Measurements from ENCODE around the gene GAL3ST2.
"Not testable (repeated sequence)": the region's sequence is repeated elsewhere in the genome, so short reads cannot be mapped to it uniquely, and the experiment has no call there.

The GAL3ST2 gene

GRCh38 chr2:241809383-241810306, 33.0 kb downstream of the GAL3ST2 start:
- DNase-seq (ENCODE audit: low read depth, low spot score) = no peak

DNA sequence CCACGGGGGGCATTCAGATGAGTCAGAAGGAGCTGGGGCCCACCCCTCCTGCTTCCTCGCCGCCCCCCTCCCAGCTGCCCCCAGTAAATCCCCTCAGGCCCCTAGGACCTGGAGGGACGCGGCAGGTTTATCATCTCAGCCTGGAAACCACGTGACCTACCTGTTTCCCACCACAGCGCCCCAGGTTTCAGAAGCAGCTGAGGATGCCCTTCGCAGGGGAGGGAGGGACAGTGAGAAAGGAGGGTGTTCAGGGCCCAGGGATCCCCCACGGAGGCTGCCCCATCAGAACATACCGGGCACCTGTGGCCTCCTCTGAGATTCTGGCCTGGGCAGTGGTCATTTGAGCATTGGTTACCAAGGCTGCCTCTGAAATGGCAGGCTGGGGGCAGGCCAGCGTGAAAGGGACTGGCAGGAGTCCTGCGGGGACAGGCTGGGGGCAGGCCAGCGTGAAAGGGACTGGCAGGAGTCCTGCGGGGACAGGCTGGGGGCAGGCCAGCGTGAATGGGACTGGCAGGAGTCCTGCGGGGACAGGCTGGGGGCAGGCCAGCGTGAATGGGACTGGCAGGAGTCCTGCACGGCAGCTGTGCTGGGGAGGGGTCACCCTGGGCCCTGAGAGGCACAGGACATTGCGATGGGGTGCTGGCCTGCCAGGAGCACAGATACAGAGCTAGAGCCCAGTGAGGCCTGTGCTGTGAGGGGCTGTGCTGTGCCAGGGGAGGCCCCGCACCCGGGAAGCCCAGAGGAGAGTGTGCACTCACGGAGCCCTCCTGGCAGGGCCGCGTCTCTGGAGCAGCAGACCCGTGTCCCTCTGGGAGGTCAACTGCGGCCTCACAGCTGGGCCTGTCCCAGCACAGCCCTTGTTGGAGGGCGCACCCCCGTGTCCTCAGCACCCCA, 33.9 kb downstream of the GAL3ST2 start:
- no peak for DNase-seq (ENCODE audit: low read depth, low spot score)

- no peak for DNase-seq (ENCODE audit: low read depth, low spot score)
These were observed 34.8 kb downstream of the GAL3ST2 start for GRCh38 chr2:241811201-241811951.

- no peak for DNase-seq (ENCODE audit: low read depth, low spot score)
These were observed 35.5 kb downstream of the GAL3ST2 start for GRCh38 chr2:241811952-241812729.

DNA sequence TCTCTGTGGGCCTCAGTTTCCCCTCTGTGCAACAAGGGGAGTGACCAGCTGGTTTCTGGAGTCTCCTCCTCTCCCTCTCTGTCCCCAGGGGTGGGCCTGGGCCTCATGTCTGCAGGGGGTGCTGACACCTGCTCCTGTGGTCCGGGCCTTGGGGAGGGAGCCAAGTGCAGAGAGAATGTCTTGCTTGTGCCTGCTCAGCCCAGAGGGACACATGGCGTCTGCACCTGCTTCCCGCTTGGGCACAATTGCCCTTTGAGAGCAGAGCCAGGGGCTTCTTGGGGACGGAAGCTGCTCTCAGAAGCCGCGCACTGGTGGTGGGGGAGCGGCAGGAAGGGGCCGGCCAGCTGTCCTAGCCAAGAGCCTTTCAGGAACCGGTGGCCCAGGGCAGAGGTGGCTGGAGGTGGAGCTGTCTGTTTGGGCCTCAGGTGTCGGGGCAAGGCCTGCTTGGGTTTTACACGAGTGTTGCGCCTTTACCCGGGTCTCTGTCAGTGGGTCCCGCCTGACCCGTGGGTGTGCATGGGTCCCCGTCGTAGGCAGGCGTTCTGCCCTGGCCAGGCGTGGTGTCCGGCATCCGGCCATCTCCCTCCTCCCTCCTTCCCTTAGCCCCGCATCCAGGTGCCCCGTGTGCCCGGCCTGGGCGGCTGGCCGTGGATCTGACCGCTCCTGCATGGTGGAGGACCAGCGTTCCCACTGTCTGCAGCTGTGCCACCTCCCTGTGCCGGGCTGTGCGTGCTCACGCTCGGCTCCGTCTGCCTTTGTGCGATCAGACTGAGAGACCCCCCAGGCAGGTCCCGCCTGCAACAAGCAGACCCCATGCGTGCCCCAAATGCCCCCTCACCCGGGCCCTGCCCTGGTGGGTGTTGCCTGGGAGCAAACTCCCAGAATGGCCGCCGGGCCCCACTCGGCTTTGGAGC, 36.4 kb downstream of the GAL3ST2 start:
- no peak for DNase-seq (ENCODE audit: low read depth, low spot score)

GRCh38 chr2:241813644-241814392, 37.2 kb downstream of the GAL3ST2 start:
- no peak for DNase-seq (ENCODE audit: low read depth, low spot score)

- DNase-seq (ENCODE audit: low read depth, low spot score) = no peak
These were observed 37.7 kb downstream of the GAL3ST2 start for GRCh38 chr2:241814393-241814642.

DNA sequence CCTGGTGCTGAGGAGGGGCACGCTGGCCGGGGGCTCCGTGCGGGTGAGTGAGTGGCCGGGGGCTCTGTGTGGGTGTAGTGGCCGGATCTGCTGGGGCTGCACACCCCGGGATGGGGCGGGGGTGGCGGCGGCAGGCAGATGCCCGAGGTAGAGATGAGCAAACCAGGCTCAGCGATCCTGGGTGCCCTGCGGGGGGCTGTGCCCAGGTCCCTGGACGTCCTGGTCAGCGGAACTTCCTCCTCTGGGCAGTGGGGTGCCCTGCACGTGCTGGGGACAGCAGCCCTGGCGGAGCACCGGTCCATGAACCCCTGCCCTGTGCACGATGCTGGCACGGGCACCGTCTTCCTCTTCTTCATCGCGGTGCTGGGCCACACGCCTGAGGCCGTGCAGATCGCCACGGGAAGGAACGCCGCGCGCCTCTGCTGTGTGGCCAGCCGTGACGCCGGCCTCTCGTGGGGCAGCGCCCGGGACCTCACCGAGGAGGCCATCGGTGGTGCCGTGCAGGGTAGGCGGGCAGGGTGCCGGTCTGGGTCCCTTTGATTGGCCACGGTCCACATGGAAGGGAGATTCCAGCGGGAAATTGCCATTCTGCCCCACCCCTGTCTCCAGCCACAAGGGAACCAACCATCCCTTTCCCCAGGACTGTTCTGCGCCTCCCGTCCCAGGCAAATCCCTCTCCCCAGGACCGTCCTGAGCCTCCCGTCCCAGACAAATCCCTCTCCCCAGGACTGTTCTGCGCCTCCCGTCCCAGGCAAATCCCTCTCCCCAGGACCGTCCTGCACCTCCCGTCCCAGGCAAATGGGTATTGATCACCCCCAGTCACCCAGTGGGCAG, 38.2 kb downstream of the GAL3ST2 start:
- no peak for DNase-seq (ENCODE audit: low read depth, low spot score)

GRCh38 chr2:241815477-241816430, 39.1 kb downstream of the GAL3ST2 start:
- no peak for DNase-seq (ENCODE audit: low read depth, low spot score)

- no peak for DNase-seq (ENCODE audit: low read depth, low spot score)
These were observed 40.0 kb downstream of the GAL3ST2 start for GRCh38 chr2:241816431-241817121.

GRCh38 chr2:241817126-241817820, 40.7 kb downstream of the GAL3ST2 start:
- no peak for DNase-seq (ENCODE audit: low read depth, low spot score)

DNA sequence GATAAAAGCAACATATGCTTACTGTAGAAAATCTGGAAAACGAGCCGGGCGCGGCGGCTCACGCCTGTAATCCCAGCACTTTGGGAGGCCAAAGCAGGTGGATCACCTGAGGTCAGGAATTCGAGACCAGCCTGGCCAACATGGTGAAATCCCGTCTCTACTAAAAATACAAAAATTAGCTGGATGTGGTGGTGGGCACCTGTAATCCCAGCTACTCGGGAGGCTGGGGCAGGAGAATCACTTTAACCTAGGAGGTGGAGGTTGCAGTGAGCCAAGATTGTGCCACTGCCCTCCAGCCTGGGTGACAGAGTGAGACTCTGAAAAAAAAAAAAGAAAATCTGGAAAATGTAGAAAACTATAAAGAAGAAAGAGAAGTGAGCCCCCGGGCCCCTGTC, 41.2 kb downstream of the GAL3ST2 start:
- not testable (repeated sequence) for DNase-seq (ENCODE audit: low read depth, low spot score)

DNA sequence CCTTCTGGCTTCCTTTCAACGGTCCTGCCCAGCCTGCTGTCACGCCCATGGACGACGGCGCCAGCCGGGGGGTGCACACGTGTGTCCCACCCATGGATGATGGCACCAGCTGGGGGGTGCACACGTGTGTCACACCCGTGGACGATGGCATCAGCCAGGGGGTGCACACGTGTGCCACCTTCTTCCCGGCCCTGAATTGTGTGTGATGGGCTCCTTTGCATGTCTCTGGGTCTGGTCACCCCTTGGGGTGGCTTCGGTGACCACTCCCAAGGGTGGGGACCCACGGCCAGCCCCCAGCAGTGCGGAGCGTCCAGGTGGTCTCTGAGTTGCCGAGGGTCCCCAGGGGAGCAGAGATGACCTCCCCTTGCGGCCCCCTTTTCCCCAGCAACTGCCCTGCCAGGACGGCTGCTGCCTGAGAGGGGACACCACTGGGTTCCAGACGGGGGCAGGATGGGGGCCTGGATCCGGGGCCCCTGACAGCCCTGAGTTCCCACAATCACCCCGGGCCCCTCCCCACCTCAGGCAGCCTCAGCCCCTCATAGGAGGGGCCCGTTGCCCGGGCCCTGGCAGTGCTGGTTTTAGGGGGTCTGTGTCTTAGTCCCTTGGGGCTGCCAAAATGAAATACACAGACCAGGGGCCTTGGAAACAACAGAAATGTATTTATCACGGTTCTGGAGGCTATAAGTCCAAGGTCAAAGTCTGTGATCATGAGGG, 41.8 kb downstream of the GAL3ST2 start:
- DNase-seq (ENCODE audit: low read depth, low spot score) = no peak

DNA sequence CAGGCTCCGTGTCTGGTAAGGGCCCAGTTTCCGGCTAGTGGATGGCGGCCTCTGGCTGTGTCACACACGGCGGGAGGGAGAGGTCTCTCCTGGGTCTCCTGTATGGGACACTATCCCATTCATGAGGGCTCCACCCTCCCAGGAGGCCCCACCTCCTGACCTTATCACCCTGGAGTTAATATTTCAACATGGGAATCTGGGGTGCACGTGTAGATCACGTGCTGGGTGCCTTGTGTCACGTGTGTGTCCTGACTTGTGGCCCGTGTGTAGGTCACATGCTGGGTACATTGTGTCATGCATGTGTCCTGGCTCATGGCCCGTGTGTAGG, 42.3 kb downstream of the GAL3ST2 start:
- no peak for DNase-seq (ENCODE audit: low read depth, low spot score)

- not testable (repeated sequence) for DNase-seq (ENCODE audit: low read depth, low spot score)
These were observed 43.5 kb downstream of the GAL3ST2 start for GRCh38 chr2:241819947-241820624.
